Kidney (tissue), 14 donors: Measurements from ENCODE around the gene DRICH1. TPM values are rescaled to one million over a fixed set of nuclear protein-coding genes. Genes with fewer than 3 reads are reported as not detected.
"Not testable (repeated sequence)": the region's sequence is repeated elsewhere in the genome, so short reads cannot be mapped to it uniquely, and the experiment has no call there.

ENCODE experiments used
- DNase-seq, 5 donors: peaks; one replicate each; pipeline ENCODE4 v3.0.0-alpha.2; 2013 to 2020
- FAIRE-seq: peaks from 2 replicates; lab custom pipeline; 2012; peaks lifted over from hg19 to GRCh38; lab: Jason Lieb, UNC
- H3K27ac ChIP-seq, 2 donors: one replicate each; pipeline ENCODE4 v1.7.0; 2013; ENCODE audit warnings: low read depth in 2 of 2, low read length in 2 of 2, inconsistent platforms in 1 of 2
- H3K27me3 ChIP-seq: one replicate; pipeline ENCODE4 v1.7.1; 2013; ENCODE audit warnings: low read length, inconsistent platforms; ENCODE audit not compliant: control insufficient read depth, insufficient read depth
- H3K36me3 ChIP-seq, 3 donors: one replicate each; pipeline versions ENCODE4 v1.7.0 to v1.7.1; 2013; ENCODE audit warnings: low read length in 3 of 3, control low read depth in 1 of 3, inconsistent platforms in 1 of 3; ENCODE audit not compliant: insufficient read depth in 3 of 3, control insufficient read depth in 2 of 3
- H3K4me1 ChIP-seq, 3 donors: one replicate each; pipeline versions ENCODE4 v1.7.0 to v1.7.1; 2013; ENCODE audit warnings: low read length in 3 of 3, inconsistent platforms in 1 of 3, low read depth in 1 of 3; ENCODE audit not compliant: control insufficient read depth in 2 of 3, insufficient read depth in 2 of 3
- H3K4me3 ChIP-seq, 3 donors: one replicate each; pipeline versions ENCODE4 v1.7.0 to v1.8.1; 2013; ENCODE audit warnings: low read length in 3 of 3, control low read depth in 1 of 3, inconsistent platforms in 1 of 3
- H3K9ac ChIP-seq, 3 donors: one replicate each; pipeline versions ENCODE4 v1.7.0 to v1.7.1; 2013; ENCODE audit warnings: low read length in 3 of 3, control low read depth in 1 of 3, inconsistent platforms in 1 of 3
- H3K9me3 ChIP-seq, 3 donors: one replicate each; pipeline versions ENCODE4 v1.7.0 to v1.7.1; 2013; ENCODE audit warnings: low read length in 3 of 3, control low read depth in 1 of 3, inconsistent platforms in 1 of 3; ENCODE audit not compliant: control insufficient read depth in 2 of 3, insufficient read depth in 1 of 3
- CTCF ChIP-seq: IDR thresholded peaks from 3 replicates; pipeline ENCODE4 v1.5.1; 2012; ENCODE audit warnings: mild to moderate bottlenecking, moderate library complexity, borderline replicate concordance; ENCODE audit not compliant: insufficient read depth; ENCODE audit errors: extremely low read depth
- intact Hi-C: fragments of 100-400 bp; cut with DNase I; formaldehyde crosslinking; loops from one replicate; pipeline ENCODE4 v1.11.1; 2022
- polyA plus RNA-seq: library from polyadenylated mRNA; stranded (reverse); fragments of 350-450 nt; fragmentation: Illumina TruSeq; extraction: RNeasy Lipid Tissue Mini Kit (QIAGEN cat#74804); gene quantifications from one replicate; pipeline ENCODE4 v1.2.3, GENCODE V29; 2014; ENCODE audit warnings: low read depth, low replicate concordance; ENCODE audit not compliant: insufficient read depth
- total RNA-seq: library from RNA; stranded (reverse); fragmentation: NEBNext Ultra II Directional; extraction: Animal tissue kit (Norgen Biotek cat#: 25700); gene quantifications from one replicate; pipeline ENCODE4 v1.2.1, GENCODE V29; 2021
- donor health status: control.
- donor health status: control.
- donor health status: control.
- donor health status: control.
- donor health status: control.
- donor health status: DM: yes; HTN: yes; CAD: no.
- donor health status: Normal renal cell carcinoma (clear cell type).

The DRICH1 gene
- total and polyA plus RNA-seq, 2 donors from 2014 or later, result 1.1 to 1.3 TPM

GRCh38 chr22:23677701-23677995 lies 45.5 kb upstream of the DRICH1 start:
- intact Hi-C loops, result no loop called here
- no peaks in the 10 kb centered on the region for H3K9me3 ChIP-seq
- peaks cover 0 to 15% (median 8%) of the 10 kb centered on the region in 3 donors for H3K4me1 ChIP-seq
- H3K9ac ChIP-seq, result no peak overlapping the region
- H3K27ac ChIP-seq, result no peak overlapping the region
- H3K27me3 ChIP-seq, result no peaks in the 10 kb centered on the region
- DNase-seq (no peak), FAIRE-seq (no peak)
- TF ChIP-seq CTCF, result no peak
- peaks cover 0 to 17% (median 2%) of the 10 kb centered on the region in 3 donors for H3K36me3 ChIP-seq
- H3K4me3 ChIP-seq, result no peak overlapping the region

- H3K9me3 ChIP-seq, FAIRE-seq, H3K27ac ChIP-seq, DNase-seq, H3K4me3 ChIP-seq, H3K9ac ChIP-seq, H3K27me3 ChIP-seq, intact Hi-C loops: not testable (repeated sequence)
- peaks cover 0 to 11% (median 0%) of the 10 kb centered on the region in 3 donors for H3K36me3 ChIP-seq
- H3K4me1 ChIP-seq, result peaks cover 0 to 16% (median 8%) of the 10 kb centered on the region in 3 donors
These were observed 45.0 kb upstream of the DRICH1 start for GRCh38 chr22:23676841-23677700.

- TF ChIP-seq CTCF, result no peak
- H3K36me3 ChIP-seq, result peaks cover 0 to 6% (median 0%) of the 10 kb centered on the region in 3 donors
- H3K4me1 ChIP-seq, result peaks cover 0 to 16% (median 8%) of the 10 kb centered on the region in 3 donors
- no peak overlapping the region for H3K4me3 ChIP-seq
- no peak overlapping the region for H3K9ac ChIP-seq
- FAIRE-seq (peak; percentile 11), DNase-seq (peak; percentile 43 to 78 (median 60))
- intact Hi-C loops, result no loop called here
- no peaks in the 10 kb centered on the region for H3K9me3 ChIP-seq
- H3K27ac ChIP-seq, result peak overlapping the region in 1 of 2 donors; percentile 63
- H3K27me3 ChIP-seq, result no peaks in the 10 kb centered on the region
These were observed 43.6 kb upstream of the DRICH1 start for GRCh38 chr22:23675502-23676415.

- H3K9me3 ChIP-seq, H3K4me3 ChIP-seq, H3K27me3 ChIP-seq, H3K9ac ChIP-seq, FAIRE-seq, H3K36me3 ChIP-seq, intact Hi-C loops: not testable (repeated sequence)
- peak in 1 of 5 donors; percentile 48 for DNase-seq
- peak overlapping the region; percentile 54 to 63 for H3K27ac ChIP-seq
- peaks cover 0 to 21% (median 8%) of the 10 kb centered on the region in 3 donors for H3K4me1 ChIP-seq
These were observed 42.9 kb upstream of the DRICH1 start for GRCh38 chr22:23674886-23675501.
